Measurements from ENCODE around the gene CAPNS1. TPM values are rescaled to one million over a fixed set of nuclear protein-coding genes. Genes with fewer than 3 reads are reported as not detected.

CAPNS1 gene
- total and polyA plus RNA-seq, 2 of the 13 experiments (the other 11 are each of a cell fraction or from before 2014, with no cell fraction given) = 322 to 526 TPM

DNA sequence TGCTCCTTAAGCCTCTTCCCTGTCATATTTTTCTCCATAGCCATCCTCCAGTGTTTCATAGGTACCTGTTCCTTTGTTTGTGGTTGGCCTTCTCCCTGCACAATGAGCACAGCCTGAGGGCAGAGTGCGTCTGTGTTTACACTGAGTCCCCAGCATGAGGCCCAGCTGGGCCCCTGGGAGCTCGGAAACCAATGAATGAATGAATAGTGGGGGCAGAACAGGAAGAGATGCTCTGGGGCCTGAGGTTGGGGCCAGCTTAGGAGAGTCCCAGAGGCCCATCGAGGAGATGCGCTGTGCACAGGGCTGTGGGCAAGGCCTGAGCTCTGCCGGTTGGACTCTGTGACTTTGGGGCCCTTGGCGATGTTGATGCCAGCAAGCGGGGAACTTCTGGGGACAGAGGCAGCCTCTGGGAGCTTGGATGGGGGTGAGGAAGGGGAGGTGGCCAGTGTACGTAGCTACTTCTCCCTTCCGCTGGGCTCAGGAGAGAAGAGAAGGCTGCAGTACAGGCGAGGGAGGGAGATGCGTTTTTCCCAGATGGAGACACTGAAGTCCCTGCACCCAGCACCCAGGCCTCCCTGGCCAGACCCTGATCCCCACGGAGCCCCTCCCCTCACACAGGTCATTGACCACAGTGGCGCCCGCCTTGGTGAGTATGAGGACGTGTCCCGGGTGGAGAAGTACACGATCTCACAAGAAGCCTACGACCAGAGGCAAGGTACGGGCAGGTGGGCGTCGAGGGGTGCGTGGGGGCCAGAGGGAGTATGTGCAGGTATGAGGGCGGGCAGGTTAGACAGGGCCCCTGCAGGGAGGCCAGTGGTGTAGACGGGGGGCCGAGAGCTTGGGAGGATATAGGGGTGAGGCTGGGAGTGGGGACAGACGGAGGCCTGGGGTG is 19.5 kb upstream of the CAPNS1 start (continued):
- peak; percentile 69; the same call in 1 of the 2 replicates for TF ChIP-seq ZNF292 (CRISPR knock-in tag; IDR thresholded peaks at IDR 0.05; ENCODE audit: borderline replicate concordance, low read depth)
- TF ChIP-seq ZNF264 (CRISPR knock-in tag; IDR thresholded peaks at IDR 0.05) = peak; percentile 82; the same call in 1 of the 2 replicates
- TF ChIP-seq, protein P1, sequence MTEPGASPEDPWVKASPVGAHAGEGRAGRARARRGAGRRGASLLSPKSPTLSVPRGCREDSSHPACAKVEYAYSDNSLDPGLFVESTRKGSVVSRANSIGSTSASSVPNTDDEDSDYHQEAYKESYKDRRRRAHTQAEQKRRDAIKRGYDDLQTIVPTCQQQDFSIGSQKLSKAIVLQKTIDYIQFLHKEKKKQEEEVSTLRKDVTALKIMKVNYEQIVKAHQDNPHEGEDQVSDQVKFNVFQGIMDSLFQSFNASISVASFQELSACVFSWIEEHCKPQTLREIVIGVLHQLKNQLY (CRISPR knock-in tag; IDR thresholded peaks at IDR 0.05) = no peak
- peak; percentile 51; the same call in 1 of the 2 replicates for TF ChIP-seq RARA (CRISPR knock-in tag; IDR thresholded peaks at IDR 0.05)
- TF ChIP-seq BHLHE40 (IDR thresholded peaks at IDR 0.05; ENCODE audit: low read length) = 0 out of 2 replicates have a peak, but pooled peaks have one; percentile 28
- peak; percentile 63; the same call in 1 of the 2 replicates for TF ChIP-seq CBX5 (CRISPR knock-in tag; IDR thresholded peaks at IDR 0.05; ENCODE audit: borderline replicate concordance)
- TF ChIP-seq ZNF501 (CRISPR knock-in tag; IDR thresholded peaks at IDR 0.05) = peak; percentile 61; the same call in 1 of the 2 replicates
- TF ChIP-seq, protein P2, sequence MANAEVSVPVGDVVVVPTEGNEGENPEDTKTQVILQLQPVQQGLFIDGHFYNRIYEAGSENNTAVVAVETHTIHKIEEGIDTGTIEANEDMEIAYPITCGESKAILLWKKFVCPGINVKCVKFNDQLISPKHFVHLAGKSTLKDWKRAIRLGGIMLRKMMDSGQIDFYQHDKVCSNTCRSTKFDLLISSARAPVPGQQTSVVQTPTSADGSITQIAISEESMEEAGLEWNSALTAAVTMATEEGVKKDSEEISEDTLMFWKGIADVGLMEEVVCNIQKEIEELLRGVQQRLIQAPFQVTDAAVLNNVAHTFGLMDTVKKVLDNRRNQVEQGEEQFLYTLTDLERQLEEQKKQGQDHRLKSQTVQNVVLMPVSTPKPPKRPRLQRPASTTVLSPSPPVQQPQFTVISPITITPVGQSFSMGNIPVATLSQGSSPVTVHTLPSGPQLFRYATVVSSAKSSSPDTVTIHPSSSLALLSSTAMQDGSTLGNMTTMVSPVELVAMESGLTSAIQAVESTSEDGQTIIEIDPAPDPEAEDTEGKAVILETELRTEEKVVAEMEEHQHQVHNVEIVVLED (CRISPR knock-in tag; IDR thresholded peaks at IDR 0.05; ENCODE audit: borderline replicate concordance) = peak; percentile 44; the same call in 1 of the 2 replicates
- TF ChIP-seq HNF4G (IDR thresholded peaks at IDR 0.05; ENCODE audit: borderline replicate concordance, low read depth, low read length) = peak; percentile 75
- no peak; the same call in 1 of the 2 replicates for TF ChIP-seq HNF4G (CRISPR knock-in tag; IDR thresholded peaks at IDR 0.05; ENCODE audit: borderline replicate concordance, low read depth)
- peak; percentile 34; the same call in 1 of the 2 replicates for TF ChIP-seq FOXA1 (IDR thresholded peaks at IDR 0.05)
- TF ChIP-seq FOXA1 (CRISPR knock-in tag; IDR thresholded peaks at IDR 0.05) = peak; percentile 98
- peak; percentile 94 for TF ChIP-seq CSRNP1 (CRISPR knock-in tag; IDR thresholded peaks at IDR 0.05)
- TF ChIP-seq U2AF2 (IDR thresholded peaks at IDR 0.05; ENCODE audit: low read depth, low read length) = no peak
- TF ChIP-seq GATAD2A (CRISPR knock-in tag; IDR thresholded peaks at IDR 0.05) = peak; percentile 88
- TF ChIP-seq SRSF1 (optimal IDR thresholded peaks at IDR 0.05; ENCODE audit: low read depth, low read length) = peak; percentile 71
- peak; percentile 73; the same call in 1 of the 2 replicates for TF ChIP-seq AHDC1 (CRISPR knock-in tag; IDR thresholded peaks at IDR 0.05; ENCODE audit: borderline replicate concordance)
- TF ChIP-seq ZBTB3 (CRISPR knock-in tag; IDR thresholded peaks at IDR 0.05; ENCODE audit: borderline replicate concordance, low read depth) = 0 out of 2 replicates have a peak, but pooled peaks have one; percentile 42
- TF ChIP-seq ZBTB42 (CRISPR knock-in tag; IDR thresholded peaks at IDR 0.05) = no peak
- no peak for TF ChIP-seq ATF1 (CRISPR knock-in tag; IDR thresholded peaks at IDR 0.05)

Data from HepG2 (cell line).